Stimulated activated CD4-positive, alpha-beta T cell treated with anti-CD3 and anti-CD28 coated beads, Interleukin-12 subunit alpha, Interleukin-12 subunit beta, amount 100 ng/mL, for 48 hours (primary cell): ENCODE data around the gene TFDP1.
"Not testable (repeated sequence)": the region's sequence is repeated elsewhere in the genome, so short reads cannot be mapped to it uniquely, and the experiment has no call there.

Experiments
- DNase-seq, 3 donors: peaks; one replicate each; pipeline ENCODE4 v3.0.0-alpha.2; 2020; ENCODE audit warnings: low read depth in 2 of 3, low spot score in 1 of 3

Gene TFDP1

GRCh38 chr13:113613789-113614379, 29.3 kb downstream of the TFDP1 start:
- DNase-seq, result no peak

GRCh38 chr13:113616281-113616906, 31.8 kb downstream of the TFDP1 start:
- no peak for DNase-seq

GRCh38 chr13:113616991-113617749, 32.6 kb downstream of the TFDP1 start:
- DNase-seq, result no peak

GRCh38 chr13:113617961-113618360, 33.4 kb downstream of the TFDP1 start:
- no peak for DNase-seq

- DNase-seq, result no peak
Observed at GRCh38 chr13:113618455-113618854, 33.9 kb downstream of the TFDP1 start.

GRCh38 chr13:113620036-113620796, 35.7 kb downstream of the TFDP1 start:
- no peak for DNase-seq

GRCh38 chr13:113621046-113621445, 36.5 kb downstream of the TFDP1 start:
- no peak for DNase-seq

- DNase-seq, result not testable (repeated sequence)
Observed at GRCh38 chr13:113621498-113621897, 36.9 kb downstream of the TFDP1 start.

GRCh38 chr13:113621986-113622550, 37.5 kb downstream of the TFDP1 start:
- not testable (repeated sequence) for DNase-seq

- DNase-seq, result no peak
Observed at GRCh38 chr13:113622791-113623490, 38.4 kb downstream of the TFDP1 start.

- no peak for DNase-seq
Observed at GRCh38 chr13:113623491-113624234, 39.1 kb downstream of the TFDP1 start.

- DNase-seq, result no peak
Observed at GRCh38 chr13:113624235-113624587, 39.7 kb downstream of the TFDP1 start.

- not testable (repeated sequence) for DNase-seq
Observed at GRCh38 chr13:113624640-113625304, 40.2 kb downstream of the TFDP1 start.

- no peak for DNase-seq
Observed at GRCh38 chr13:113625965-113626721, 41.6 kb downstream of the TFDP1 start.

GRCh38 chr13:113627136-113627535, 42.6 kb downstream of the TFDP1 start:
- DNase-seq, result no peak

GRCh38 chr13:113628291-113629270, 44.0 kb downstream of the TFDP1 start:
- no peak for DNase-seq

- DNase-seq, result no peak
Observed at GRCh38 chr13:113629866-113630265, 45.3 kb downstream of the TFDP1 start.

- no peak for DNase-seq
Observed at GRCh38 chr13:113630296-113630695, 45.7 kb downstream of the TFDP1 start.
